H1 (cell line): ENCODE results near the gene SLC26A8. TPM values are rescaled to one million over a fixed set of nuclear protein-coding genes. Genes with fewer than 3 reads are reported as not detected.

ENCODE experiments used
- CTCF ChIA-PET: fragments of 300-600 bp; sonication (Branson Sonifier 250); formaldehyde crosslinking; loops from one replicate; lab custom pipeline; 2021; ENCODE audit not compliant: partially characterized antibody; lab: Charles Lee
- POLR2A ChIA-PET: fragments of 300-600 bp; sonication (Branson Sonifier 250); formaldehyde crosslinking; loops from one replicate; lab custom pipeline; 2021; ENCODE audit warnings: inconsistent platforms; ENCODE audit not compliant: partially characterized antibody; lab: Charles Lee
- DNase-seq, 2 experiments: peaks; one replicate each; pipeline versions ENCODE4 v3.0.0 to v3.0.0-alpha.2; 2010 to 2022; ENCODE audit warnings: low spot score in 2 of 2, low read depth in 1 of 2, mixed read lengths in 1 of 2
- FAIRE-seq: peaks from 2 replicates; lab custom pipeline; 2011; peaks lifted over from hg19 to GRCh38; lab: Jason Lieb, UNC
- H2AFZ ChIP-seq: 2 replicates; pipeline ENCODE4 v1.8.1; 2012; ENCODE audit warnings: low read length, inconsistent platforms
- H2AK5ac ChIP-seq: 2 replicates; pipeline ENCODE4 v1.6.1; 2013; ENCODE audit warnings: low read depth, low read length
- H2BK120ac ChIP-seq: replicated peaks from 2 replicates; pipeline ENCODE3; 2013; ENCODE audit warnings: low read depth, low read length, inconsistent platforms
- H2BK12ac ChIP-seq: 2 replicates; pipeline ENCODE4 v1.6.1; 2013; ENCODE audit warnings: low read depth, low read length
- H2BK15ac ChIP-seq: 2 replicates; pipeline ENCODE4 v1.6.1; 2013; ENCODE audit warnings: low read length
- H2BK20ac ChIP-seq: 2 replicates; pipeline ENCODE4 v1.6.1; 2013; ENCODE audit warnings: low read length
- H2BK5ac ChIP-seq: 2 replicates; pipeline ENCODE4 v1.6.1; 2013; ENCODE audit warnings: low read depth, low read length
- H3K14ac ChIP-seq: 2 replicates; pipeline ENCODE4 v1.6.1; 2013; ENCODE audit warnings: inconsistent platforms; ENCODE audit not compliant: insufficient read length
- H3K18ac ChIP-seq: 2 replicates; pipeline ENCODE4 v1.6.1; 2013; ENCODE audit warnings: low read length; ENCODE audit errors: extremely low read depth
- H3K23ac ChIP-seq: 2 replicates; pipeline ENCODE4 v1.6.1; 2013; ENCODE audit warnings: inconsistent platforms; ENCODE audit not compliant: insufficient read length
- H3K23me2 ChIP-seq: 2 replicates; pipeline ENCODE4 v1.6.1; 2013; ENCODE audit warnings: low read depth, low read length
- H3K27ac ChIP-seq: 2 replicates; pipeline ENCODE4 v1.6.1; 2011; ENCODE audit warnings: low read depth, low read length, inconsistent platforms
- H3K27me3 ChIP-seq, 4 experiments: replicated peaks in 1 of 4; 1 replicate in 1 of 4; 2 replicates in 3 of 4; pipeline versions ENCODE4 v1.6.1 to v1.8.1; 2011 to 2013; ENCODE audit warnings: low read length in 3 of 4, mild to moderate bottlenecking in 3 of 4, inconsistent platforms in 2 of 4, mixed read lengths in 2 of 4, moderate library complexity in 1 of 4; ENCODE audit not compliant: control insufficient read depth in 3 of 4, insufficient read depth in 3 of 4; ENCODE audit errors: extremely low read depth in 1 of 4
- H3K36me3 ChIP-seq, 4 experiments: 2 replicates each; pipeline versions ENCODE4 v1.6.1 to v1.8.1; 2011 to 2013; ENCODE audit warnings: mild to moderate bottlenecking in 4 of 4, low read length in 3 of 4, moderate library complexity in 2 of 4, control low read depth in 1 of 4, inconsistent platforms in 1 of 4; ENCODE audit not compliant: insufficient read depth in 4 of 4, control insufficient read depth in 2 of 4
- H3K4ac ChIP-seq: replicated peaks from 2 replicates; pipeline ENCODE3; 2013; ENCODE audit warnings: low read length, low read depth, mixed read lengths, inconsistent platforms; ENCODE audit not compliant: insufficient read length
- H3K4me1 ChIP-seq, 4 experiments: replicated peaks in 1 of 4; 1 replicate in 1 of 4; 2 replicates in 3 of 4; pipeline versions ENCODE4 v1.6.1 to v1.8.1; 2011 to 2013; ENCODE audit warnings: low read length in 3 of 4, inconsistent platforms in 2 of 4, mixed read lengths in 1 of 4; ENCODE audit not compliant: insufficient read depth in 4 of 4, control insufficient read depth in 3 of 4
- H3K4me2 ChIP-seq, 2 experiments: 2 replicates each; pipeline versions ENCODE4 v1.6.1 to v1.8.1; 2011 to 2013; ENCODE audit warnings: low read depth in 2 of 2, low read length in 2 of 2, control low read depth in 1 of 2, inconsistent platforms in 1 of 2, mild to moderate bottlenecking in 1 of 2; ENCODE audit not compliant: insufficient read depth in 1 of 2
- H3K4me3 ChIP-seq, 4 experiments: fragments of 200-600, 300-600 bp in 1 of 4; sonication (generic), shearing (Covaris generic), sonication (Bioruptor Twin) in 1 of 4; 2 replicates each; pipeline versions ENCODE4 v1.5.1 to v1.8.1; 2011 to 2016; ENCODE audit warnings: low read length in 4 of 4, low read depth in 3 of 4, control low read depth in 2 of 4, inconsistent platforms in 2 of 4, mild to moderate bottlenecking in 2 of 4, mixed read lengths in 1 of 4, moderate library complexity in 1 of 4; ENCODE audit not compliant: insufficient read depth in 2 of 4; ENCODE audit errors: extremely low read depth in 1 of 4
- H3K56ac ChIP-seq: replicated peaks from 2 replicates; pipeline ENCODE3; 2013; ENCODE audit warnings: low read depth, mild to moderate bottlenecking, mixed read lengths, low read length, inconsistent platforms; ENCODE audit not compliant: insufficient read length
- H3K79me1 ChIP-seq: 2 replicates; pipeline ENCODE4 v1.6.1; 2013; ENCODE audit warnings: low read depth, low read length, control low read depth
- H3K79me2 ChIP-seq, 2 experiments: 2 replicates each; pipeline versions ENCODE4 v1.6.1 to v1.8.1; 2012 to 2013; ENCODE audit warnings: low read length in 2 of 2, mild to moderate bottlenecking in 2 of 2, inconsistent platforms in 1 of 2; ENCODE audit not compliant: insufficient read depth in 2 of 2, control insufficient read depth in 1 of 2
- H3K9ac ChIP-seq, 4 experiments: replicated peaks in 1 of 4; 1 replicate in 1 of 4; 2 replicates in 3 of 4; pipeline versions ENCODE4 v1.6.1 to v1.8.1; 2011 to 2013; ENCODE audit warnings: low read depth in 3 of 4, low read length in 3 of 4, control low read depth in 2 of 4, mild to moderate bottlenecking in 2 of 4, moderate library complexity in 2 of 4, inconsistent platforms in 1 of 4; ENCODE audit errors: extremely low read depth in 1 of 4
- H3K9me3 ChIP-seq, 2 experiments: 2 replicates each; pipeline versions ENCODE4 v1.6.1 to v1.8.1; 2012 to 2013; ENCODE audit warnings: mild to moderate bottlenecking in 2 of 2, moderate library complexity in 2 of 2, control low read depth in 1 of 2, inconsistent platforms in 1 of 2, low read depth in 1 of 2, low read length in 1 of 2, mixed read lengths in 1 of 2; ENCODE audit not compliant: insufficient read depth in 2 of 2
- H4K20me1 ChIP-seq, 2 experiments: replicated peaks in 1 of 2; 2 replicates each; pipeline versions ENCODE3 to v1.8.1; 2011 to 2013; ENCODE audit warnings: inconsistent platforms in 2 of 2, low read length in 2 of 2, mild to moderate bottlenecking in 1 of 2; ENCODE audit not compliant: insufficient read depth in 2 of 2, control insufficient read depth in 1 of 2
- H4K5ac ChIP-seq: 2 replicates; pipeline ENCODE4 v1.6.1; 2013; ENCODE audit warnings: low read length, low read depth, mixed read lengths, inconsistent platforms; ENCODE audit not compliant: insufficient read length
- H4K8ac ChIP-seq: 2 replicates; pipeline ENCODE4 v1.8.0; 2013; ENCODE audit warnings: mild to moderate bottlenecking, moderate library complexity, low read length, inconsistent platforms; ENCODE audit not compliant: insufficient read depth; ENCODE audit errors: extremely low read depth
- H4K91ac ChIP-seq: replicated peaks from 2 replicates; pipeline ENCODE3; 2013; ENCODE audit warnings: low read length, mixed read lengths, inconsistent platforms; ENCODE audit not compliant: insufficient read length
- CBX5 ChIP-seq: fragments of 300-800, 300-1000 bp; sonication (generic); IDR thresholded peaks from 2 replicates; pipeline ENCODE4 v1.7.1; 2016; ENCODE audit warnings: antibody characterized with exemption, low read length, low read depth
- E2F6 ChIP-seq: IDR thresholded peaks from 2 replicates; pipeline ENCODE4 v1.6.1; 2012; ENCODE audit warnings: inconsistent platforms
- EP300 ChIP-seq, 2 experiments: IDR thresholded peaks; 1 replicate in 1 of 2; 2 replicates in 1 of 2; pipeline ENCODE4 v1.6.1; 2011 to 2012; ENCODE audit warnings: low read depth in 2 of 2, low read length in 2 of 2, mild to moderate bottlenecking in 2 of 2, borderline replicate concordance in 1 of 2, inconsistent platforms in 1 of 2, moderate library complexity in 1 of 2
- POU5F1 ChIP-seq: IDR thresholded peaks from 2 replicates; pipeline ENCODE4 v1.6.1; 2011; ENCODE audit warnings: low read depth, mild to moderate bottlenecking, low read length, moderate library complexity
- RBBP5 ChIP-seq: IDR thresholded peaks from 2 replicates; pipeline ENCODE4 v1.7.1; 2012; ENCODE audit warnings: low read depth, mild to moderate bottlenecking, inconsistent platforms, low read length, moderate library complexity, borderline replicate concordance
- RFX5 ChIP-seq: IDR thresholded peaks from 2 replicates; pipeline ENCODE4 v1.6.1; 2011; ENCODE audit warnings: low read depth, low read length, improper control_type of control experiment, borderline replicate concordance
- RXRA ChIP-seq: IDR thresholded peaks from 2 replicates; pipeline ENCODE4 v1.6.1; 2011; ENCODE audit warnings: low read depth, mild to moderate bottlenecking, low read length, moderate library complexity; ENCODE audit not compliant: insufficient read depth
- SIN3A ChIP-seq, 2 experiments: IDR thresholded peaks in 1 of 2; conservative IDR thresholded peaks in 1 of 2; 2 replicates each; pipeline ENCODE4 v1.6.1; 2011 to 2012; ENCODE audit warnings: low read length in 2 of 2, improper control_type of control experiment in 1 of 2, low read depth in 1 of 2, mild to moderate bottlenecking in 1 of 2
- SUZ12 ChIP-seq: fragments of 200-600 bp; sonication (generic); IDR thresholded peaks from 2 replicates; pipeline ENCODE4 v1.6.1; 2012; ENCODE audit warnings: mild to moderate bottlenecking, inconsistent platforms, low read length, moderate library complexity, mixed read lengths
- WGBS, 2 experiments: shearing (Covaris generic) in 1 of 2; methylation state at CpG; one replicate each; pipeline versions ENCODE4 v1.1.6 to v1.1.7; 2013 to 2015; ENCODE audit warnings: low lambda C conversion rate in 2 of 2, mixed read lengths in 2 of 2, inconsistent platforms in 1 of 2, low coverage in 1 of 2, missing lambda C conversion rate in 1 of 2; ENCODE audit not compliant: insufficient replicate concordance in 2 of 2, insufficient coverage in 1 of 2, insufficient read length in 1 of 2; ENCODE audit errors: extremely low coverage in 1 of 2, missing lambda C conversion rate in 1 of 2; 5-methylcytosine and 5-hydroxymethylcytosine counted together
- polyA plus RNA-seq, 7 experiments: library from polyadenylated mRNA; depleted of rRNA in 3 of 7; stranded (reverse) in 5 of 7; unstranded in 2 of 7; fragments of >200 nt in 5 of 7; fragments of 200-250 nt in 2 of 7; gene quantifications; 1 replicate in 5 of 7; 2 replicates in 1 of 7; 4 replicates in 1 of 7; pipeline versions ENCODE4 v1.2.1 to v1.2.3, GENCODE V29; 2011 to 2013; ENCODE audit warnings: missing spikeins in 2 of 7, mixed read lengths in 2 of 7
- total RNA-seq: library from RNA; stranded (reverse); fragmentation: NEBNext Ultra II Directional; extraction: Animal tissue kit (Norgen Biotek cat#: 25700); gene quantifications from 2 replicates; pipeline ENCODE4 v1.2.1, GENCODE V29; 2021
- TF ChIP-seq, protein P1 (sequence below): IDR thresholded peaks from 2 replicates; pipeline ENCODE4 v1.6.1; 2011; ENCODE audit warnings: low read length, improper control_type of control experiment

The SLC26A8 gene
- total and polyA plus RNA-seq, 2 of the 8 experiments (the other 6 are each of a cell fraction or from before 2014, with no cell fraction given), result 0.56 to 0.57 TPM

GRCh38 chr6:35936681-35937359, 87.6 kb downstream of the SLC26A8 start:
- Histone ChIP-seq H3K23ac (no peak overlapping the region), H3K79me1 (no peaks in the 10 kb centered on the region)
- TF ChIP-seq, protein P1, sequence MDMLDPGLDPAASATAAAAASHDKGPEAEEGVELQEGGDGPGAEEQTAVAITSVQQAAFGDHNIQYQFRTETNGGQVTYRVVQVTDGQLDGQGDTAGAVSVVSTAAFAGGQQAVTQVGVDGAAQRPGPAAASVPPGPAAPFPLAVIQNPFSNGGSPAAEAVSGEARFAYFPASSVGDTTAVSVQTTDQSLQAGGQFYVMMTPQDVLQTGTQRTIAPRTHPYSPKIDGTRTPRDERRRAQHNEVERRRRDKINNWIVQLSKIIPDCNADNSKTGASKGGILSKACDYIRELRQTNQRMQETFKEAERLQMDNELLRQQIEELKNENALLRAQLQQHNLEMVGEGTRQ, result no peak
- TF ChIP-seq RBBP5 (no peak), EP300 (IDR thresholded peaks at IDR 0.05; ENCODE audit: borderline replicate concordance in 1 of 2, low read depth in 2 of 2, low read length in 2 of 2) (no peak), SUZ12 (no peak), RFX5 (no peak), E2F6 (no peak), SIN3A (conservative IDR thresholded peaks at IDR 0.05 in 1 of 2, IDR thresholded peaks at IDR 0.05 in 1 of 2; ENCODE audit: low read depth in 1 of 2, low read length in 2 of 2) (no peak), RXRA (no peak), POU5F1 (no peak), CBX5 (no peak)

More at GRCh38 chr6:35936681-35937359, 87.6 kb downstream of the SLC26A8 start:
- no peak overlapping the region for H2BK120ac ChIP-seq
- peaks cover 0 to 3% (median 0%) of the 10 kb centered on the region in 4 experiments; a peak in 1 of 7 replicates for H3K27me3 ChIP-seq
- no peak overlapping the region for H3K14ac ChIP-seq
- H2BK12ac ChIP-seq, result no peak overlapping the region
- H2BK5ac ChIP-seq, result no peak overlapping the region
- DNase-seq (no peak), FAIRE-seq (no peak)
- H3K23me2 ChIP-seq, result no peaks in the 10 kb centered on the region
- H3K9ac ChIP-seq, result no peak overlapping the region
- ChIA-PET POLR2A (no interaction called here), CTCF (interaction anchor here (0.8 kb wide), 1 partner anchor 11 kb away, joined by 3 read pairs; no protein-coding TSS in a partner anchor)
- no peak overlapping the region for H3K4me2 ChIP-seq
- no peak overlapping the region for H3K27ac ChIP-seq
- H2BK20ac ChIP-seq, result no peak overlapping the region
- no peak overlapping the region for H2AFZ ChIP-seq
- 92% methylated on average over 1 of the region's 1 CpG; no CpG with 5 or more reads in 1 of the 2 experiments for WGBS, 2 experiments
- no peaks in the 10 kb centered on the region for H4K20me1 ChIP-seq
- H3K36me3 ChIP-seq, result no peaks in the 10 kb centered on the region
- no peaks in the 10 kb centered on the region for H3K79me2 ChIP-seq
- no peak overlapping the region for H4K8ac ChIP-seq
- H3K4ac ChIP-seq, result no peak overlapping the region
- no peak overlapping the region for H3K18ac ChIP-seq
- H3K56ac ChIP-seq, result no peak overlapping the region
- no peak overlapping the region for H3K4me3 ChIP-seq
- no peak overlapping the region for H4K5ac ChIP-seq
- no peaks in the 10 kb centered on the region for H3K4me1 ChIP-seq
- H4K91ac ChIP-seq, result no peak overlapping the region
- H2BK15ac ChIP-seq, result no peak overlapping the region
- H3K9me3 ChIP-seq, result no peaks in the 10 kb centered on the region; a peak in 1 of 4 replicates
- H2AK5ac ChIP-seq, result no peak overlapping the region
